HG03565 (cell line): ENCODE data around the gene HS3ST5.

Experiments used
- ATAC-seq: cut with Tn5 transposase; IDR thresholded peaks from one replicate; pipeline ENCODE4 v1.9.1; 2021; ENCODE audit warnings: mild to moderate bottlenecking, moderate library complexity; ENCODE audit not compliant: unreplicated experiment

The HS3ST5 gene

DNA sequence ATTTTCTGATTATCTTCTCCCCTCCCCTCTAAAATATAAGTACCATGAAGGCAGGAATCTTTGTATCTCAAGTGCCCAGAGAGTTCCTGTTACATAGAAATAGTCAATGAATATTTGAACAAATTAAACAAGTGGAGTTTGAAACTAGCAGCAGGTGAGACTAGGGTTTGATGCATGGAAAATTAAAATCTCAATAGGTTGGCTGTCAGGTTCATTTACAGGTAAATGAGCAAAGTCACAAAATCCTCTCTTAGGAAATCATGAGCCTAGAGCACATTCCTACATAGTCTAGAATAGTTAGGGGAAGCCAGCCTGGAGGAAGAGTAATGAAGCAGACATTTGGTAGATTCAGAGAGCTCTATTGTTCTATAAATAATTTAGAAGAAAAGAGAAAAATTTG is 140.4 kb downstream of the HS3ST5 start:
- no peak for ATAC-seq

DNA sequence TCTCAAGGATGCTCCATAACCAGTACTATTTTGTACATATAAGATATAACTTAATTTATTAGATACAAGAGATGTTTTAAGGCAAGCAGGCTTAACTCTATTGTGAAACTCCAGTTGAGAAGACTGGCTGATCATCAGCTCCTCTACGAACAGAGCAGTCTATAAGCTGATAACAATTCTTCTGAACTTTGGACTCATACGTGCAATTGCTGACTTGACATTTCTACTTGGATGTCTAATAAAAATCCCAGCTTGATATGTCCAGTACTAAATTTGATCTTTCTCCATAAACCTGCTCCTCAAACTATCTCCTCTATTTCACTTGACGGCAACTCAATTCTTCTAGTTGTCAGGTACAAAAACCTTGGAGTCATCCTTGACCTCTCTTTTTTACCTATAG is 141.9 kb downstream of the HS3ST5 start:
- no peak for ATAC-seq

DNA sequence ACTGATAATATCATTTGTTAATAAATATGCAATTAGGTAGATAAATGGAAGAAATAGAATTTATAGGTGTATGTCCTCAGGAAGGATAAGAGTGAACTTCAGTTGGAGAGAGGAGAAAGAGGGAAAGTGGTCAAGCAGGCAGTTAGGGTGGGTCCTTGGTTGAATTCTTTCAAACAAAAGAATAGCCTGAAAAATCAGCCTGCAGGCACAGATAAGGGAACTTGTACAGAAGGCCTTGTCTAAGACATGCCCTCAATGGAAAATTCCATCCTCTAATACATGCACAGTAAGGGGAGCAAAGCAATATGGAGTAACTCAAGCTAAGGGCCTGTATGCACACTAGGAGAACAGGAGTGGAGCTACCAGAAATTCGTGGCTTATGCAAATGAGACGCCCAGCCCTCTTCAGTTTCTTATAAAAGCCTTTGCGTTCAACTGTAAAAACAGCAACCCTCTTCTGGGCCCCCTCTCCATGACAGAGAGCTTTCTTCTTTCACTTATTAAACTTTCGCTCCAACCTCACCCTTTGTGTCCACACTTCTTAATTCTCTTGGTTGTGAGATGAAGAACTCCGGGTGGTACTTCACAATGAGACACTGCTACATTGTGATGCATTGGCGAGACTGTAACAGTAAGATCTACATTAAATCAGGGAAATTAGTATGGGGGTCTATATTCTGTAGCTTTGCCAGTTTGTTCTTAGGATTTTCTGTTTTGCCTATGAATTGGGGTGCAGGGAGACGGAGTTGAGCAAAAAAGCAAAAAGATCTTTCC is 147.0 kb downstream of the HS3ST5 start:
- no peak for ATAC-seq

DNA sequence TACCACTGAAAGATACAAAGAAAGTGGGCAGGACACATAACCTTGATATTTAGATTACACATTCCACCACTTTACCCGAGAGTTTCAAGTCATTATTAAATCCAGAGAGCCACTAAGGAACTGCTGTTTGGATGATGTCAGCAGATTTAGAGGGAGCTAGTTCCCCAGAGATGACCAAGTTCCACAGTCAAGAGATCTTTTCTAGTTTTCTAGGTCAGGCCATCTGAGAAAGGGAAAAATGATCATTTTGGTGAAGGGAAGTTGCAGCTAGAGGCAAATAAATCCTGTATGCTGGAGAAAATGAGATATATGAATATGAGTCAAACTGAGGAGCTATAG is 147.8 kb downstream of the HS3ST5 start:
- ATAC-seq = no peak

DNA sequence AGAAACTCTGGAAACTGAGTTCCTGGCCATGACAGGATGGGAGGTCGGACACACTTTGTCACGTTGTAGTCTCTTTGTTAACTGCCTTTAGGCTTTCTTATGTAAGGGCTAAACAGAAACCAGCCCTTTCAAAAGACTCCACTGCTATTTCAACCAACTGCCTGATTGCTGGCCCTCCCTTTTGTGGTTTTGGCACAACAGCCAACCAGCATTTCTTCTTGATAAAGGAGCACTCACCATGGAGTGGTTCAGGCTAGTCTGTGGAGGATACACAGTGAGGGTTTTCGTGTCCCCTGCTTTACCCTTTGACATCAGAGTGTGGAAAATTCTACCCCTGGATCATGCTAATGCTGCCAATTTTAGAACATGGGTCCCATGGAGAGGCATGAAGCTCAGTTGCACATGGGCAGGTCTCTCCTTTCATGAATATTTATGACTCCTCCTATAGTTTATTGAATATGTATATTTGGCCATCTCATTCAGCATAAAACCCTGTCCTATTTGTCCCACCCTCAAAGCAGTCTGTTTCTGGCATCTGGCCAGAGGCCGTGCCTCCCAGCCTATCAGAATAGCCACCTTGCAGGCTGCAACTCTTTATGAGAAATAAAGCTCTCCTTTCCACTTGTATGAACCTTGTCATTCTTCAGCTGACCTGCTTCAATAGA is 148.3 kb downstream of the HS3ST5 start:
- ATAC-seq = no peak

DNA sequence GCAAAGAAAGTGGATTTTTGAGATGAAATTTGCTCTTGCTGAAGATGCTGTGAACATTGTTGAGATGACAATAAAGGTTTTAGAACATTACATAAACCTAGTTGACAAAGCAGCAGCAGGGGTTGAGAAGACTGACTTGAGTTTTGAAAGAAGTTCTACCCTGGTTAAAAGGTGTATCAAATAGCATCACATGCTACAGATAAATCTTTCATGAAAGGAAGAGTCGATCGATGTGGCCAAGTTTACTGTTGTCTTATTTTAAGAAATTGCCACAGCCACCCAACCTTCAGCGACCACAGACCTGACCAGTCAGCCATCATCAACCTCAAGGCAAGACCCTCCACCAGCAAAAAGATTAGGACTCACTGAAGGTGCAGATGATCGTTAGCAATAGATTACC is 155.3 kb downstream of the HS3ST5 start:
- no peak for ATAC-seq

DNA sequence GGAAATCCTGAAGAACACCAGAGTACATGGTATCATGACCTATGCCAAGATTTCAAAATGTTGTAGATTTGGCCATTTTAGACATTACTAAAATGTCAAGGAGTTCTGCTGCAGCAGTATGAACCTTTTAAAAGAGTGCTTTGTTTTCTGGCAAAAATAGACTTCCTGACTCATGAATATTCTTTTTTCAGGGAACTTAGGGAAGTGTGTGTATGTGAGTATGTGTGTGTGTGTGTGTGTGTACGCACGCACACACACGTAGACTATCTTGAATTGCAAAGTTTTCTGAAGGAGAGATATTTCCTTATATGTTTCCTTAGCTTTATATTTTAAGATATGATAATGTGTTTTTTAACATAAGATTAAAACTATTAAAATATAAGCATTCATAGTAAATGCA is 161.2 kb downstream of the HS3ST5 start:
- no peak for ATAC-seq

DNA sequence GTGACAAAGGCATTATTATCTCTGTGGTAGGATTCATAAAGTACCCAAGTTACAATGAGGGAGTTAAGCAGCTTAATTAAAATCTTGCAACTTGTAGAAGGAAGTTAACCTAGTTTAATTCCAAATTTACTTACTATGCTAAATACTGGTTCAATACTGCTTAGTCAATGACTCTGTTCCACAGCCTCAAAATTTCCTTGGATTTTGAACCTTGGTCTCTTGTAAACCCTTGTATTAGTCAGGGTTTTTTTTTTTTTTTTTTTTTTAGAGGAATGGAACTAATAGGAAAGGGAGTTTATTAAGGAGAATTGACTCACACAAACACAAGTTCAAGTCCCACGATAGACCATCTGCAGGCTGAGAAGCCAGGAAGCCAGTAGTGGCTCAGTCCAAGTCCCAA is 163.4 kb downstream of the HS3ST5 start:
- no peak for ATAC-seq

DNA sequence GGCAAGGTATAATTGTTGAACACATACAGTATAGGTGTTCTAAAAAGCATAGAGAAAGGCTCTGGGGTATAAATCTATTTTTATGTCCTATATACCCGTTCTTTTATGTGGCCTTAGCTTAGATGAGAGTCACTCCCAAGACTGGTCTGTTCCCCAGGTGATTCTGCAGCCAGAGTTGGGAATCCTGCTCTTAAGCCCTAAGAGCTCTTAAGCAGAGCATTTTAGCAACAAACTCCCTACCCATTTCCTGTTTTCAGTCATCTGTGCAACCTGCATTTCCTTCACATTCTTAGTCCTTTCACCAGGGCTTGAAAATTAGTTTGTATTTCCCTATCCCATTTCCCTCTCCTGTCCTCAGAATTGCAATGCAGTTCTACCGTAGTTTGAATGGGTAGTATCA is 166.1 kb downstream of the HS3ST5 start:
- ATAC-seq = no peak

DNA sequence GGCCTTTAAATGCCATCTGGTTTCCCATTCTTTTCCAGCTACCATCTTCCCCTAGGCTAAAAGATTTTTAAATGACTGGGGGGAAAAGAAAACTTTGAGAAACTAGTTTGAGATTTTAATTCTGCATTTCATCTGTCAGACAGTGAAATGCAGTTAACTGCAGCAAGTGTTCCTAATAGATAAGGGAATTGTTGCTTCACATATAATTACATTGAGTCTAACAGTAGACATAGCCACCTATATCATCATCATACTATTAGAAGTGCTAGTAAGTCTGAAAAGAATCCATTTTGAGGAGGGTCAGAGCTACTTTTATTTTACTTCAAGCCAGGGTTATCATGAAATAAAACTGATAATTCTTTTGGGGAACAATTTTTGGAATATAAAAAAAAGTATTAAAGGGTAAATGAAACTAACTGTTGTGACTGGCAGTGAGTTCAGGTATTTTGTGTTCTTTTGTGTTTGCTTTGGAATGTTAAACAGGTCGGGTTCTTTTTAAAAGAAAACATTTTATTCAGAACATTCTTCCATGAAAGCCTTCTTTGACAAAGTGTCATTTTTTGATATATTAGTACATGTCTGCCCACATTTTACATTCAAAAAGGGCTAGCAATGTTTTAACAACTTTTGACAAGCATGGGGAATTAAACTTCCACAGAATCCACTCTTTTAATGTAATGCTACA is 170.1 kb downstream of the HS3ST5 start:
- ATAC-seq = no peak

DNA sequence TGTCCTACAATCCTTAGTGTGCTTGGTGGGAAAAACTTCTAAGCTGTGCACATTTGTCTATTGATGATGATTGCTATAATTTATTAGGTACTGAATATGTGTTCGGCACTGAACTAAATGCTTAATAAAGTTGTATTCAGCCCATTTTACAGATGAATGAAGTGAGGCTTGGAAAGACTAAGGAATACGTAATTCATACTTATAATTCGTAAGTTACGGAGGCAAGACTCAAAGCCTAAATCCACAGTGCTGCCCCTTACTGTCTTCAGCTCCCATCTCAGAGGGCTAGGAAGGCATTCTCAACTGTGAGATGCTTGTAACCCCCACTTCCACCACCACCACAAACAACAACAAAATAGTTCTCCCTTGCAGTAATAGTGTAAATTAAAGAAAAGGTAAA is 171.3 kb downstream of the HS3ST5 start:
- ATAC-seq = no peak

DNA sequence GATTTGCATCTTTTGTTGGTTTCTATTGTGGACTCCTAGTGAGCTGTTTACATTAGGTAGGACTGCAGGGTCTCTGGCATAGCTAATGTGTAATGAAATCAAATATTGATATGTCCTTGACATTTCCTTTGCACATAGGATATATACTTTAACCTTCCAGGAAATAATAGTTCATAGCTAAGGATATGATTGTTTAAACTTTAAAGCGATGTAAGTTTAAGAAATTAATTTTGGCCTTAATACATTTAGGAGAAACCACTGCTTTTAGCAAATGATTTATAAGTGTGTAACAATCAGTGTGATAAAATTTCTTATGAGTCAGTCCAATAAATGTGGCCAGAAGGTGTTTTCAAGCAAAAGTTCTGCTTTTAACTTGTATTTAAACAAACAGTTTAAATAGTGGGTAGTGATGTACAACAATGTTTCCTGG is 171.8 kb downstream of the HS3ST5 start:
- no peak for ATAC-seq

DNA sequence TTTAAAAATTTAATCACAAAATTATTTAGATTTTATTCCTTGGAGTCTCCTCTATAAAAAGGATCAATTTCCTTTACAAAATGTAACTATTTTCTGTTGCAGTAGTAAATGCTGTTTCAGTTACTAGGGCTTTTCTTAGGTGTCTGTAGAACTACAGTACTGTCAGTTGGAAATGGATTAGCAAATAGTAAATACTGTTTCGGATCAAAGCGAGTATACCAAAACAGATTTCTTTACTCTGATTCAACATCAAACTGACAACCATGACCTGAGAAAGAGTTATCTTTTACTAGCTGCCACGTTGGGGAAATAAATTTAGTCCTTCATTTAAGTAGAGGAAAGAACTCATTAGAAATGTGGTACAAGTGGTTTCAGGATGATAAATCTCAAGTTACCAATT is 172.5 kb downstream of the HS3ST5 start:
- ATAC-seq = no peak

DNA sequence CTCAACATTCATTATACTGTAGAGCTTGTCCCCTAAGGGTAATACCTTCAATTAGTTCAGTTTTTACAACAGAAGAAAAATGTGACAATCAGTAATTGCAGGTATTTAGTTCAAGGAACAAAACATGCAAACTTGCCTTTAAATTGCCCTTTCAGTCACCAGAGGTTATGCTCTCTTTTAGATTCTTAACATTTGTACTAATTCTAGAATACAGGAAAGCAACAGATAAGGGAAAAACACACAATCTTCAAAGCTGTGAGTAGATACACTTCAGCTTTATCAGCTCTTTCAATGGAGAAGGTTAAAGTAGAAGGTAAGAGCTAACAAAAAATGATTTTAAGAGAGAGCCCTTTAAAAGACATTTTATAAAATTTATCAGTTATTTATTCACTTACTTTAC is 173.1 kb downstream of the HS3ST5 start:
- ATAC-seq = no peak

DNA sequence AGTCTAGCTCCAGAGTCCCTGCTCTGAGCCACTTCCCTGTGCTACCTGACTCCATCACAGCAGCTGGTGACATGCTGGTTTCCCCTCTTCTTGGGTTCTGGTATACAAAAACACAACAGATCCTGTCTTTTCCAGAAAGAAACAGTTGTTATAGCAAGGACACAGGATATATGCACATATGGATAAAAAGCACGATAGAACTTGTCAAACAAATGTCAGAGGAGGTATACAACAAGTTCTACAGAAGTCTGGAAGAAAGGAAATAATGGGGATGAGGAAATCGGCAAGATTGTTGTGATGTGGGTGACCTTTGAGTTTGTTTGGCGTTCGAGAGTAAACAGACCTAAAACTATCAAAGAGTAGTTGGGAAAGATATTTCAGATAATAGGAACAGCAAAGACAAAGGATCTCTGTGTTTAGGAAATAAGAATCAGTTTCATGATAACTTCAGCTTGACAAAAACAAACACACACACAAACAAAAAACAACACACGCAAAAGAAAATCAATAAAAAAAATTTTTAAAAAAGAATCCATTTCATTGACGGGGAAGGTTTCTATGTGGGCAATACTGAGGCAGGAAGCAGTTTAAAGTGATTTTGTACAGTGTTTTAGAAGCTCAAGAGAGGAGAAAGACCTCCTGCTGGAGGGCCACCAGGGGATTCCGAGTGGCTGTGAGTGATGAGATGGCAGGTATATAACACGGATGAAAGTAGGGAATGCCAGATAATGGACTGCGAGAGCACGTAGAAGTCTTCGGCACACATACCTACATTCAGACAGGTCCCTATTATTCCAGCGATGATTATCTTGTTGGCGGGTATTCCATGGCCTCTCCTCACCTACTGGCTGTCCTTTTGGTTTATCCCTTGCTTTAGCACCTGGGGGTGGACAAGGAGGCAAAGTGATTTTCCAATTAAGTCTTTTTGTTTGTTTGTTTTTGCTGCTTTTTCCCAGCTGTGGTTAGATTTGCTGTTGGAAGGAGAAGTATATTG is 174.9 kb downstream of the HS3ST5 start:
- no peak for ATAC-seq

DNA sequence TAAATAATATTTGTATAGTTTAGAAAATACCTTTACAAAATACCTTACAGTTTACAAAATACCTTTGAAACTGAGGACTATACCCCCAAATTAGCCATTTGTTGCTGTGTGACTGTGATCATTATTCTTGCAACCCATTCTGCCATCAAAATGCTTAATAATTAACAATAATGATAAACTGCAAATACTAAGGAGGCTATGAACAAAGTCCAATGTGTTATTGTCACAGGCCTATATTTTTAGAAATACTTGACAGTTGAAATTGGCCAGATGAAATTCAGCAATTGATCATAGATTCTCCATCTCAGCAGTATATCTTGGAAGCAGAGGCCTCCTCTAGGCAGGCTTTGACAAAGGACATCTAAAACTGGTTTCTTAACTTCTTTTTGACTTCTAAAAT is 178.6 kb downstream of the HS3ST5 start:
- ATAC-seq = no peak

DNA sequence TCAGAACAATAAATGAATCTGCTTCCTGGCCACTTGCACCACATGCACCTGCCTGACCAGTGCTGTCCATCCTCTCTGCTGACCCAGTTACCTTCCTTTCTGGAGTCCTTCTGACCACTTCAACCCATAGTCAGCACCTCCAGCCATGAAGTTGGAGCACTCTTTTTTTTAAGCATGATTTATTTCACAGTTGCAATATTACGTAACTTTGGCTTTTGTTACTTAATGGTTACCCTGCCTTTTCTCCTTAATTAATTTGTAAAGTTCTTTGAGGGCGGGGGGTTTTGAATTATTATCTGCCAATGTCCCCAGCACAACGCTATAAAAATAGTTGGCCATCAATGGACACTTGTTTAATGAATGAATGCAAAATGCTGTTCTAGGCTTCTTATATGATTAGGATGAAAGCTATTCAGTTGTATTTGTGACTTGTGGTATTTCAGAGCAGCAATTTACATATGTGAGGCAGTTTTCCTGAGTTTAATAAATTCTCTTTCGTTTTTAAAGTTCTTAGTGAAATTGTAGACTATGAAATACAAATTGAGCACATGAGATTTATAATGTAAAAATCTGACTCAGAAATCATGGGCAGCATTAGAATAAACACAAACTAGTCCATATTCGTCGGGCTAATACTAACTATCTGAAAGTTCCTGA is 180.0 kb downstream of the HS3ST5 start:
- ATAC-seq = no peak

DNA sequence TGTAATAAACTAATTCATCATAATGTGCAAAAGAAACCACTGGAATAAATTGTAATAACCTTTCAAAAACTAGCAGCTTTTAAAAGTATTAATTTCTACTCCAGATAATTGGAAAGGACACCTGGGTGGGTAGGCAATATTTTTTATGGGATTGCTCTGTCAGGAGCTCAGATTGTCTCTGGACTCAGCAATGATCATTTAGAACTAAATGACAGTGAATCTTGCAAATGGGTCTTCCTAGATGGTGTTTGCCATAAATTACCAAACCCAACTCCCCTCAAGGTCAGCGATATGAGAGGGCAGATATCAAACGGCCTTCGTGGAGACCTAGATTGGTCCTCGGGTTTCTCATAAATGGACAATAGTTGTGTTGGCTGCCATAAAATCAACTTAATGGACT is 181.9 kb downstream of the HS3ST5 start:
- no peak for ATAC-seq

DNA sequence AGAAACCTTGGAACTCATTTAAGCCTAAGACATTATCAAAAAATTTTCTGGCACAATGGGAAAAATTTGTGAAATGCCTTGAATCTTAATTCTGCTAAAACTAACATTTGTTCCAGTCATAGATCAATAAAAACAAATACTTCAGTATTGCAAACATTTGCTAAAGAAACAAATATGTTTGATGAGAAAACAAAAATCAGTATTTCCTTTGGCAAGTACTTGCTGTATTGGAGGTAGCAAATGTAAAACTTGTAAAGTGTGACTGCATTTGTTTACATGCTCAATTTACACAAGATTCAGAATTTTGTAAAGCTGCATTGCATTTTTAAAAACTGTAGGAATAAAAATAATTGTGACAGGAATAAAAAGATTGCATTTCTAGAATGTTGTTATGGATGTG is 183.1 kb downstream of the HS3ST5 start:
- no peak for ATAC-seq

DNA sequence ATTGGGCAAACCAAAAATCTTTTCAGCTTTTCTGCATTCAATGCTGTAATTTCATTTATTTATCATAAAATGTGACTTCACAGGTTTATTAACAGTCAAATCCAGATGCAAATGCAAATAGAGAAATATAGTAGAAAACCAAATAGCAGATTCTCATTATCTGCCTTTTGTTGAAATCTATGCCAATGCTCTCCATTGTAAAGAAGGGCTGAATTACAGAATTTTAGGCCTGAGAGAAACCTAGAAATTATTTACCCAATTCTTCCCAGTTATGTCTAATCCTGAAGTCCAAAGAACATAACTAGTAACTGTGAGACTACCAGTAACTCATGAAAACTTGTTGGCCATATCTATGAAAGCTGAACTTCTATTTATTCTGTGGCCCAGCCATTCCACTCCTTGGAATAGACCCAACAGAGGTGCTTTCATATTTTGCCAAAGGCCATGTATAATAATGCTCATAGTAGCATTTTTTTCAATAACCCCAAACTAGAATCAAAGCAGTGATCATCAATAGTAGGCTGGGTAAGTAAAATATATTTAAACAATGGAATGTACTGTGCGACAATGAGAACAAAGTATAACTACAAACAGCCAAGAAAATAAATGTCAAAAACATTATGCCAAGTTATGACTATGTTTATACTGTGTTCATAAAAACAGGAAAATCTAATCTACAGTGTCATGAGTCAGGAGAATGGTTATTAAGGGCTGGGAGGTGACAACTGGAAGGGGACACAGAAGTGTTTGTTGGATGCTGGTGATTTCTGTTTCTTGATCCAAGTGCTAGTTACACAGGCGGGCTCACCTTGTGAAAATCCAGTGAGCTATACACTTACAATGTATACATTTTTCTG is 183.8 kb downstream of the HS3ST5 start:
- ATAC-seq = no peak
